ENCODE data around the gene POLDIP2.

DNA sequence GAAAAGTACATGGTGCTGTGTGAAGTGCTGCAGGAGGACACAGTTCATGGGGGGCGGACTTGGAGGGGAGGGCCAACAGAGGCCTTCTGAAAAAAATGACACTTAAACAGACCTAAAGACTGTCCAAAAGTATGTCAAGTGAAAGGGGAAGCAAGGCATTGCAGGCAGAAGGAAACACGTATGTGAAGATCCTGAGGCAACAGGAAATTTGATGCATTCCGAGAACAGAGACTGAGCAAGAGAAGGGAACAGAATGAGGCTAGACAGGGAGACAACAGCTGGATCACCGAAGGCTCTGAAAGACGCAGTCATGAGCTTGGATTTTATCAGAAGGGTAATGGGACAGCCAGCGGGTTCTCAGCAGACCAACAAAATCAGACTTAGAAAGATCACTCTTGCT, 23.2 kb downstream of the POLDIP2 start:
- TF ChIP-seq, protein P1, sequence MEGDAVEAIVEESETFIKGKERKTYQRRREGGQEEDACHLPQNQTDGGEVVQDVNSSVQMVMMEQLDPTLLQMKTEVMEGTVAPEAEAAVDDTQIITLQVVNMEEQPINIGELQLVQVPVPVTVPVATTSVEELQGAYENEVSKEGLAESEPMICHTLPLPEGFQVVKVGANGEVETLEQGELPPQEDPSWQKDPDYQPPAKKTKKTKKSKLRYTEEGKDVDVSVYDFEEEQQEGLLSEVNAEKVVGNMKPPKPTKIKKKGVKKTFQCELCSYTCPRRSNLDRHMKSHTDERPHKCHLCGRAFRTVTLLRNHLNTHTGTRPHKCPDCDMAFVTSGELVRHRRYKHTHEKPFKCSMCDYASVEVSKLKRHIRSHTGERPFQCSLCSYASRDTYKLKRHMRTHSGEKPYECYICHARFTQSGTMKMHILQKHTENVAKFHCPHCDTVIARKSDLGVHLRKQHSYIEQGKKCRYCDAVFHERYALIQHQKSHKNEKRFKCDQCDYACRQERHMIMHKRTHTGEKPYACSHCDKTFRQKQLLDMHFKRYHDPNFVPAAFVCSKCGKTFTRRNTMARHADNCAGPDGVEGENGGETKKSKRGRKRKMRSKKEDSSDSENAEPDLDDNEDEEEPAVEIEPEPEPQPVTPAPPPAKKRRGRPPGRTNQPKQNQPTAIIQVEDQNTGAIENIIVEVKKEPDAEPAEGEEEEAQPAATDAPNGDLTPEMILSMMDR (conservative IDR thresholded peaks at IDR 0.05 in 1 of 2, IDR thresholded peaks at IDR 0.05 in 1 of 2; ENCODE audit: low read depth in 1 of 2, low read length in 2 of 2) = no peak
- TF ChIP-seq EZH2 (IDR thresholded peaks at IDR 0.05; ENCODE audit: low read length, missing control alignments) = no peak

Measured in fibroblast of lung (primary cell).